Neural progenitor cell (in vitro differentiated cells): Measurements from ENCODE around the gene TCF7L1.

Experiments used
- EZH2phosphoT487 ChIP-seq: fragments of 200-600 bp; sonication (generic); IDR thresholded peaks from 2 replicates; pipeline ENCODE4 v1.6.1; 2017; ENCODE audit warnings: antibody characterized with exemption
- TF ChIP-seq, protein P1 (sequence below): fragments of 200-600 bp; sonication (generic); IDR thresholded peaks from 2 replicates; pipeline ENCODE4 v1.5.1; 2017; ENCODE audit warnings: antibody characterized with exemption, mild to moderate bottlenecking

DNA sequence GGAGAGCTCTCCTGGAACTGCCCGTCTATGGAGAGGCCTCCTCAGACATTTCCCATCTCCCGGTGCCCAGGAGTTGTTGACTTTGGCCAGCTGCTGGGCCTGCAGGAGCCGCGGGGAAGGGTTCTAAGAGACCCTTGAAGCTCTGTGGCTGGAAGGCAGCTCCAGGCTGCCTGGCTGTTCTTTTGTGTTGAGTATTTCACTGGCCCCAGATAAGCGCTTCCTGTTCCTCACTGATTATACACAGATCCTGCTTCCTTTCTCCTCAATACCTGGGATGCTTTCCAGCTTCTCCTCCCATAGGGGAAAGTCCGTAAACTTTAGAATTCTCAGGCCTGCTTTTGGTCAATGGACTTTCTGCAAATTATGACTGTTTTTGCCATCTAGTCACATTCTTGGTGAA lies 136.8 kb downstream of the TCF7L1 start:
- TF ChIP-seq, protein P1, sequence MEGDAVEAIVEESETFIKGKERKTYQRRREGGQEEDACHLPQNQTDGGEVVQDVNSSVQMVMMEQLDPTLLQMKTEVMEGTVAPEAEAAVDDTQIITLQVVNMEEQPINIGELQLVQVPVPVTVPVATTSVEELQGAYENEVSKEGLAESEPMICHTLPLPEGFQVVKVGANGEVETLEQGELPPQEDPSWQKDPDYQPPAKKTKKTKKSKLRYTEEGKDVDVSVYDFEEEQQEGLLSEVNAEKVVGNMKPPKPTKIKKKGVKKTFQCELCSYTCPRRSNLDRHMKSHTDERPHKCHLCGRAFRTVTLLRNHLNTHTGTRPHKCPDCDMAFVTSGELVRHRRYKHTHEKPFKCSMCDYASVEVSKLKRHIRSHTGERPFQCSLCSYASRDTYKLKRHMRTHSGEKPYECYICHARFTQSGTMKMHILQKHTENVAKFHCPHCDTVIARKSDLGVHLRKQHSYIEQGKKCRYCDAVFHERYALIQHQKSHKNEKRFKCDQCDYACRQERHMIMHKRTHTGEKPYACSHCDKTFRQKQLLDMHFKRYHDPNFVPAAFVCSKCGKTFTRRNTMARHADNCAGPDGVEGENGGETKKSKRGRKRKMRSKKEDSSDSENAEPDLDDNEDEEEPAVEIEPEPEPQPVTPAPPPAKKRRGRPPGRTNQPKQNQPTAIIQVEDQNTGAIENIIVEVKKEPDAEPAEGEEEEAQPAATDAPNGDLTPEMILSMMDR, result no peak
- TF ChIP-seq EZH2phosphoT487, result no peak
